RCC 7860 (cell line): ENCODE measurements around the gene BCAT1.
"Not testable (repeated sequence)": the region's sequence is repeated elsewhere in the genome, so short reads cannot be mapped to it uniquely, and the experiment has no call there.

Experiments
- DNase-seq: peaks from one replicate; pipeline ENCODE4 v3.0.0-alpha.2; 2015; ENCODE audit warnings: low spot score
- FAIRE-seq: peaks from 2 replicates; lab custom pipeline; 2012; peaks lifted over from hg19 to GRCh38; lab: Jason Lieb, UNC

BCAT1 gene

DNA sequence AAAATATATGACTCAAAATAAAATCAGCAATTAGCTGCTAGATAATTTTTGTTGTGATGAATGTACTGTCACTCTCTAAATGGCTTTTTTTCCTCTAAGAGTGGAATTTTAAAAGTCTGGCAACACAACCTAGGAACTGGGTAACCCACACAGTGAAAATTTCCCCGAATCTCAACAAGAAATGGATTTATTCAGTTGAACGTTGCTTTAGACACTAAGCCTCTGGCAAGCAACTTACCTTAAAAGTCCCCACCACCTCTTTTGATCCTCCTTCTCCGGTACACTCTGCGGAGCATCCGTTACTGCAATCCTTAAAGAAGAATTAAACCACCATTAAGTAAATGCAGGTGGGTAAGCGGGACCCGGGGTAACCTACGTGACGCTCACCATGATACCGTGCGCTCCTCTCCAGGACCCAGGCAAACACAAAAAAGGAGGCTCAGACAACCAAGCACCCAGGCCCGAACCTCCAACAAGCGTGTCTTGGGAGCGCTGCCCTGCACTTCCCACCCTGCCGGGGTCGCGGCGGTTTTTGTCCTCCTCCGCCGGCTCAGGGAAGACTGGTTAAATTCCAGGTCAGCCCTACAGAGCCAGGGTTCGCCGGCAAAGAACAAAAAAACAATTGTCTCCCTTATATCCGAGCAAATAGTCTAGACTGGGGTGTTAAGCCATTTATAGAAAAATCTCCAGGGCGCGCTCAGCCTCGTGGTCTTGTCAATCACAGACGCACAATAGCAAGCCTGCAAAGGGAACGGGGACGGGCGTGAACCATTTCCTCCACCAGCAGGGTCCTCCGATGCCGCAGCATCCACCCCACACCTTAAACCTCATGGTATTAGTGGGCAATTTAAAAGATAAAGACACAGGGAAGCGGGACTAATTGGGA, 47.1 kb downstream of the BCAT1 start:
- DNase-seq: no peak
- FAIRE-seq: no peak

- FAIRE-seq (no peak), DNase-seq (no peak)
Measured at GRCh38 chr12:24900196-24900595, 48.7 kb downstream of the BCAT1 start.

DNA sequence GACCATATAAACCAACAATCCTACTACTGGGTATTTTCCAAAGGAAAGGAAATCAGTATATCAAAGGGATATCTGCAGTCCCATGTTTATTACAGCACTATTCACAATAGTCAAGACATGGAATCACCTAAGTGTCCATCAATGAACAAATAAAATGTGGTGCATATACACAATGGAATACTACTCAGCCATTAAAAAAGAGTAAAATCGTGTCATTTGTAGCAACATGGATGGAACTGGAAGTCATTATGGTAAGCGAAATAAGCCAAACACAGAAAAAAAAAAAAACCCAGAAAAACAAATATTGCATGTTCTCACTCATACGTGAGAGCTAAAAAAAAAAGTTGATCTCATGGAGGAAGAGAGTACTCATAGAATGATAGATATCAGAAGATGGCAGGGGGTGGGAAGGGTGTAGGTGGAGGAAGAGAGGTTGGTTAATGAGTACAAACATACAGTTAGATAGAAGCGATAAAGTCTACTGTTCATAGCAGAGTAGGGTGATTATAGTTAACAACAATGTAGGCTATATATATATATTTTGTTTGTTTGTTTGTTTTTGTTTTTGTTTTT, 49.3 kb downstream of the BCAT1 start:
- FAIRE-seq (no peak), DNase-seq (no peak)

- FAIRE-seq: no peak
- DNase-seq: no peak
Measured at GRCh38 chr12:24898606-24899005, 50.3 kb downstream of the BCAT1 start.

- no peak for DNase-seq
- no peak for FAIRE-seq
Measured at GRCh38 chr12:24898185-24898584, 50.7 kb downstream of the BCAT1 start.

DNA sequence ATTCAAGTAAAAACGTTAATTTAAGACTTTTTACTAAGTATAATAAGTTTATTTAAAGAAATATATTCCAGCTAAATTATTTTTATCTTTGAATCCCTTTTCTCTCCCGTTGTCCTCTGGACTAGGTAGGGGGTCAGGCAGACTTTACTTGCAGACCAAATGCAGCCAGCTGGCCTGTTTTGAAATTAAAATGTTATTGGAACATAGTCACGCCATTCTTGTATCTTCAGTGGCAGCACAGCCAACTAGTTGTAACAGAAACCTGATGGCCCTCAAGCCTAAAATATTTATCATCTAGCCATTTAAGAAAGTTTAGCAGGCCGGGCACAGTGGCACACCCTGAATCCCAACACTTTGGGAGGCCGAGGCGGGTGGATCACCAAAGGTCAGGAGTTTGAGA, 52.7 kb downstream of the BCAT1 start:
- no peak for DNase-seq
- no peak for FAIRE-seq

DNA sequence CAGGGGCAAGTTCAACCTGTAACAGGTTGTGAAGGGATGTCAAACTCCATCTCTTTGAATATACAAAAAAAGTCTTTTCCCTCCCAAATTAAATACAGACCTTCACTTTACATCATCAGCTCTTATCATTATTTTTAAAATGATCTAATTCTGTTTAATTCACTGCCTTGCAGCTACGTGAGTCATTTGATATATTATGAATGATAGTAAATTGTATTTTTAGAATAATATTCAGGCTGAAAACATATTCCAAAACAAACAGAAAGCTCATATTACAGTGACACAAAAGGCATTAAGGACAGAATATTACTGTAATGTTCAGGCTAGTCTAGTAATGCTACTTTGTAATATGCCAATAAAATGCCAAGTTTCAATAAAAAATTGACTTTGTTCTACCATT, 53.3 kb downstream of the BCAT1 start:
- DNase-seq (no peak), FAIRE-seq (no peak)

GRCh38 chr12:24894879-24895278, 54.0 kb downstream of the BCAT1 start:
- DNase-seq (no peak), FAIRE-seq (no peak)

DNA sequence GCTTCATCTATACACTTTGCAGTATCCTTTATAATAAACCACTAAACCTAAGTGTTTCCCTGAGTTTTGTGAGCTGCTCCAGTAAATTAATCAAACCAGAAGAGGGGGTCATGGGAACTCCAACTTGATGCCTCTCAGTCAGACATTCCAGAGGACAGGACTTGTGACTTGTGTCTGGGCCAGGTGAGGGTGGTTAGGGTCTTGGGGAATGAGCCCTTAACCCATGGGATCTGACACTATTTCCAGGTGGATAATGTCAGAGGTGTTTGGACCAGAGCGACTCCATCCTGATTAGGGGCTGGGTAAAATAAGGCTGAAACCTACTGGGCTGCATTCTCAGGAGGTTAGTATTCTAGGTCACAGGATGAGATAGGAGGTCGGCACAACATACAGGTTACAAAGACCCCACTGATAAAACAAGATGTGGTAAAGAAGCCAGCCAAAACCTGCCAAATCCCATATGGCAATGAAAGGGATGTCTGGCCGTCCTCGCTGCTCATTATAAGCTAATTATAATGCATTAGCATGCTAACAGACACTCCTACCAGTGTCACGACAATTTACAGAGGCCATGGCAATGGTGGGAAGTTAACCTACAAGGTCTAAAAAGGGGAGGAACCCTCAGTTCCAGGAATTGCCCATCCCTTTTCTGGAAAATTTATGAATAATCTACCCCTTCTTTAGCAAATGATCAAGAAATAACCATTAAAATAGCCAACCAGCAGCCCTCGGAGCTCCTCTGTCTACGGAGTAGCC, 58.7 kb downstream of the BCAT1 start:
- FAIRE-seq (no peak), DNase-seq (no peak)

DNA sequence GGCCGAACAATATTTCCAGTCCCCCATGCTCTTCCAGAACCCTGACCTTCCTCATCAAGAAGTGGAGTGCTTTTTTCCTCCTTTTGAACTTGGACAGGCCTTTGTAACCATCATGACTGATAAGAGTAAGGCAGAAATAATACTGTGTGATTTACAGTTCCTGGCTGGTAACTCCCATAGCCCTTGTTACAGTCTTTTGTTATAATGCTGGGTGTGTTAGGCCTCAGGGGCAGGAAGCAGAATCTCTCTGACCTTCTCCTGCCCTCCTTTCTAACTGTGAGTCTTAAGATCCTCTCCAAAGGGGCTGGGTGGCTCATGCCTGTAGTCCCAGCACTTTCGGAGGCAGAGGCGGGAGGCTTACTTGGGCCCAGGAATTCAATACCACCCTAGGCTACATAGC, 59.5 kb downstream of the BCAT1 start:
- no peak for DNase-seq
- FAIRE-seq: no peak

DNA sequence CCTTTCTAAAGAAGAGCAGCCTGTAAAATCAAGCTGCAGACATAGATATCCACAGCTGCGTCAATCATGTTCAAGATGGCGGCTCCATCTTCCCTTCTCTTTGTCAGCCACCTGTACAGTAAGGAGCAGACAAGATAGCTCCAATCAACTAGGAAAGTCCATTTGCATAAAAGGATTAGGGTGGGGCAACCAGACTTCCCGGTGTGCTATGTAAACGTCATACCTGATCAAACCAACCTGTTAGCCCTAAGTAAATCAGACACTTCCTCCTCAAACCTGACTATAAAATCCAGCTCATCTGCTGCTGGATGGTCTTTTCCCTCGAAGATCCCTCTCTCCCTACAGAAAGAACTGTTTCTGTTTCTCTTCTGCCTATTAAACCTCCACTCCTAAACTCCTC, 60.1 kb downstream of the BCAT1 start:
- FAIRE-seq: no peak
- no peak for DNase-seq

DNA sequence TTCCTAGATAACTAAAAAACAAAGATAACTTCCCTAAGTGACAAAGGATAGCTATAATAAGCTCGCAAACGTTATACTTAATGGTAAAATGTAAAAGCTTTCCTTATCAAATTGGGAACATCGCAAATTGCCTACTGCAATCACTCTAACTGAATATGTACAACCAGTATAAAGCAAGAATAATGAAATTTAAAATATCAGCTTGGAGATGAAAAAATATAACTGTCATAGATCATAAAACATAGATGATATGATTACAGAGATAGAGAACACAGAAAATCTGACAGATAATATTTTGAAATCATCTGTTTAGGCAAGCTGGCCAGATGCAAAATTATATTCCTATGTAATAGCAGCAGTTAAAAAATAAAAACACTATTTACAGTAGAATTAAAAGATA, 64.0 kb downstream of the BCAT1 start:
- no peak for DNase-seq
- no peak for FAIRE-seq

- no peak for FAIRE-seq
Measured at GRCh38 chr12:24881724-24882371, 67.1 kb downstream of the BCAT1 start.

DNA sequence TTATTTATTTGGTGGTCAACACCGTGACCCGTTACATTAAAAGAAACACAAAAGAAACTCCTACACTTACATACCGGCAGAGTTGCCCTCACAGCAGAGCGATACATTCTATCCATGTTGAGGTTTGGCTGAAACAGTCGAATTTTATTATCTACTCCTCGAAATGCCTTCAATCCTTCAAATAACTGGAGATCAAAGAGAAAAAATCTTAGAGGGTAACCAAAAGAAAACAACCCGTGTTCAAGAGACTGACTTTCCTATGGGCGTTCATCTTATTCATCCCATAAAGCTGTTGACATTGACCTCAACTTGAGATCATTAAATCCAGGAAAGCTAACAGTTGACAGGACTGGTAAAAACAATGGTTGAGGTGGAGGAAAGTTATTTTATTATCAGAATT, 67.7 kb downstream of the BCAT1 start:
- FAIRE-seq (no peak), DNase-seq (no peak)

More at GRCh38 chr12:24881724-24882371, 67.1 kb downstream of the BCAT1 start:
- DNase-seq: no peak

- no peak for DNase-seq
- no peak for FAIRE-seq
Measured at GRCh38 chr12:24880732-24881131, 68.2 kb downstream of the BCAT1 start.

GRCh38 chr12:24879644-24880043, 69.3 kb downstream of the BCAT1 start:
- DNase-seq: no peak
- FAIRE-seq: no peak

GRCh38 chr12:24875014-24875413, 73.9 kb downstream of the BCAT1 start:
- FAIRE-seq (no peak), DNase-seq (no peak)

DNA sequence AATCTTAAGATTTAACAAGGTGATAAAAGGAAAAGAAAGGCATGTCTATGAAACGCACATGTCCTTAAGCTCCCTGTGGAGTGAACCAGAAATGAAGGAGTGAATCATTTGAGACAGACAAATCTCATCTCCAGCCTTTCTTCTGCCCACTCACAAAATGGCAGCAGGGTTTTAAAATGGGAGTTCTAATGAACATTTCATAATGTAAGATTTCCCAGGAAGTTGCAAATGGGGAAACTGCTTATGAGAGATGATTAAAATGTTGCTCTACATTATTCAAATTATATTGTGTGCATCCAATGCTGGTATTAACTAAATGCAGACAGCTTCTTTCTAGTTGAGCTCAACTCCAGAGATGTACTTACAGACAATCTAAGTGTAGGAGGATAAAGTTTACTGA, 76.7 kb downstream of the BCAT1 start:
- DNase-seq (no peak), FAIRE-seq (no peak)

DNA sequence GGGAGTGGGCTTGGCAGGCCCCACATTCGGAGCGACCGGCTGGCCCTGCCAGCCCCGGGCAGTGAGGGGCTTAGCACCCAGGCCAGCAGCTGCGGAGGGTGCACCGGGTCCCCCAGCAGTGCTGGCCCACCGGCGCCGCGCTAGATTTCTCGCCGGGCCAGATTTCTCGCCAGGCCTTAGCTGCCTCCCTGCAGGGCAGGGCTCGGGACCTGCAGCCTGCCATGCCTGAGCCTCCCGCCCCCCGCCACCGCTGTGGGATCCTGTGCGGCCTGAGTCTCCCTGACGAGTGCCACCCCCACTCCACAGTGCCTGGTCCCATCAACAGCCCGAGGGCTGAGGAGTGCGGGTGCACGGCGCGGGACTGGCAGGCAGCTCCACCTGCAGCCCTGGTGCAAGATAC, 82.8 kb downstream of the BCAT1 start:
- FAIRE-seq, DNase-seq: not testable (repeated sequence)

DNA sequence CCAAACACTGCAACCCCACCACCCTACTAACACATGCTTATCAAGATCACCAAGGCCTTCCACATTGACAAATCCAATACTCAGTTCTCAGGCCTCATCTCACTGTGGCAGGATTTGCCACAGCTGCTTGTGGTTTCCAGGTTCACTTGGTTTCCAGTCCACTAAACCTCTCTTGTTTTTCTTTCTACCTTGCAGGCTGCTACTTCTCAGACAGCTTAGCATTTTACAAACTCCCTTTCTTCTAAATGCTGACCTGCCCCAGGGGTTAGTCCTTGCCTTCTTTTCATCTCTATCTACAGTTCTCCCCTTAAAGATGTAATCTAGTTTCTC, 84.1 kb downstream of the BCAT1 start:
- peak; percentile 71 for DNase-seq
- FAIRE-seq: peak; percentile 89

DNA sequence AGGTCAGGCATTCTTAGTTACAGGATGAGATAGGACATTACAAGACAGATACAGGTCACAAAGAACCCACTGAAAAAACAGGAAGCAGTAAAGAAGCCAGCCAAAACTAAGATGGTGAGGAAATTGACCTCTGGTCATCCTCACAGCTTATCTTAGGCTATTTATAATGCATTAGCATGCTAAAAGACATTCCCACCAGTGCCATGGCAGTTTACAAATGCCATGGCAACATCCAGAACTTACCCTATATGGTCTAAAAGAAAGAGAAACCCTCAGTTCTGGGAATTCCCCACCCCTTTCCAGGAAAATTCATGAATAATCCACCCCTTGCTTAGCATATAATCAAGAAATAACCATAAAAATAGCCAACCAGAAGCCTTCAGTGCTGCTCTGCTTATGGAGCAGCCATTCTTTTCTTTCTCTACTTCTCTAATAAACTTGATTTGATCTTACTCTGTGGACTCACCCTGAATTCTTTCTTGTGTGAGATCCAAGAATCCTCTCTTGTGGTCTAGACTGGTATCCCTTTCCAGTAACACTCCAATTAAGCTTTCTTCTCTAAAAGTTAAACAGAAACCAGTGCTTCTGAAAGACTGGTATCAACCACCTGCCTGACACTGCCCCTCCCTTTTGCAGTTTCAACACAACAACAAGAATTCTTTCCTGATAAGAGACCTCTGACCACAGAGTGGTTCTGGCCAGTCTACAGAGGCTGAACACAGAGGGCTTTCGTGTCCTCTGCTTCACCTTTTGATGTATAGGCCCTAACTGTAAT, 86.9 kb downstream of the BCAT1 start:
- peak; percentile 59 for FAIRE-seq
- peak; percentile 17 for DNase-seq
